Kidney glomerular epithelial cell (primary cell): ENCODE results near the gene HNRNPC.
"Not testable (repeated sequence)": the region's sequence is repeated elsewhere in the genome, so short reads cannot be mapped to it uniquely, and the experiment has no call there.

ENCODE experiments used
- DNase-seq: peaks from one replicate; lab custom pipeline; 2025; lab: John Stamatoyannopoulos, UW

The HNRNPC gene

GRCh38 chr14:21269252-21270046 lies at the start of gene HNRNPC:
TSS of gene HNRNPC (minus strand) at chr14:21269442. CDS start at chr14:21234193, 35,249 bp downstream.
- DNase-seq: peak; percentile 100

GRCh38 chr14:21317398-21317797 lies 48.2 kb upstream of the HNRNPC start:
- no peak for DNase-seq

GRCh38 chr14:21313512-21313911 lies 44.3 kb upstream of the HNRNPC start:
- no peak for DNase-seq

DNA sequence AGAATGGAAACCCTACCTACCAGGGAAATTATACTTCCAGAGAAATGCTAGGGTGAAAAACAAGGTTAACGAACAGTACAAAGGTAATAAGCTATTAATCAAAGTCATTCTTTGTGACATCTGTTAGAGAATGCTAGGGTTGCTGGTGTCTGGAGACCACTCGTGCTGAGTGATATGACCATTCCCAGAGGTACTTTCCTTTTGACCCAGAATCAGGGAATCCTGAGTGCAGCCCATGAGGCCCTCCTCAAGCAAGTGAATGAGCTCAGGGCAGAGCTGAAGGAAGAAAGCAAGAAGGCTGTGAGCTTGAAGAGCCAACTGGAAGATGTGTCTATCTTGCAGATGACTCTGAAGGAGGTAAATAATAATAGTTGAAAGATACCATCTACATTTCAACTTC lies 42.4 kb upstream of the HNRNPC start:
- DNase-seq: no peak

- DNase-seq: no peak
These were observed 40.7 kb upstream of the HNRNPC start for GRCh38 chr14:21309956-21310355.

DNA sequence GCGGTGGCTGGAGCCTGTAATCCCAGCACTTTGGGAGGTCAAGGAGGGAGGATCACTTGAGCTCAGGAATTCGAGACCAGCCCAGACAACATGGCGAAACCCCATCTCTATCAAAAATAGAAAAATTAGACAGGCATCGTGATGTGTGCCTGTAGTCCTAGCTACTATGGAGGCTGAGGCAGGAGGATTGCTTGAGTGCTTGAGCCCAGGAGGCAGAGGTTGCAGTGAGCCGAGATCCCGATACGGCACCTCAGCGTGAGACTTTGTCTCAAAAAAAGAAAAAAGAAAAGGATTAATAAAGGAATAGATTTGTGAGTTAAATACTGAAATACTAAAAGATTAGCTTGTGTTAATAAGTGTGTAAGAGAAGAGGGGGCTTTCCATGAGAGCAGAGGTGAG lies 40.0 kb upstream of the HNRNPC start:
- no peak for DNase-seq

DNA sequence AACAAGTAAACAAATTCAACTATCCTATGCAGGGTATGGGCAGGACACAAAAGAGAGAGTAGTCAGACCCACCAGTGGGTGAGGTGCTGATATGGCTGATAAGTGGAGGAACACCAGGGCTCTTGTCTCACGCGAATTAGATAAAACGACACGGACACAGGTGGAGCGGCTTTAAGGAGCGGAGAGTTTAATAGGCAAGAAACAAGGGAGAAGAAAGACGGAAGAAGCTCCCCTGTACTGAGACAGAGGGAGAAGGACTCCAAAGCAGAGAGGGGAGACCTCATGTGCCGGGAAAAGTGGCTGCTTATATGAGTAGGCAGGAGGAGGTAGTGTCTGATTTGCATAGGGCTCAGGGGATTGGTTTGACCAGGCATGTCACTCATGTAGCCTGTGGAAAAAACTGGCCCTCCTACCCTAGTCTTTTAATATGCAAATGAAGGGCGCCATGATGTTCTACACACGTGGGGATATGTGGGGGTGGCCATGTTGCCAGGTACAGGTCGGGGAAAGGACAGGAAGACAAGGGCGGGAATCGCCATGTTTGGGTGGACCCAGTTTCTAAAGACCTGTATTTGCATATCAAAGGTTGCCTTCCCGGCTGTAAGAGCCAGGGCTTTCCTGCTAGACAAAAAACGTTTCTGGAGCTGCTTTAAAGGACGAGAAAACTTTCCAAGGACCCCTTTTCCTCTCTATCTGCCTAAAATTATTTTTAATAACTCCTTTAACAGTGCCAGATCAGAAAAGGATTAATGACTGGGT lies 39.4 kb upstream of the HNRNPC start:
- DNase-seq: peak; percentile 80

DNA sequence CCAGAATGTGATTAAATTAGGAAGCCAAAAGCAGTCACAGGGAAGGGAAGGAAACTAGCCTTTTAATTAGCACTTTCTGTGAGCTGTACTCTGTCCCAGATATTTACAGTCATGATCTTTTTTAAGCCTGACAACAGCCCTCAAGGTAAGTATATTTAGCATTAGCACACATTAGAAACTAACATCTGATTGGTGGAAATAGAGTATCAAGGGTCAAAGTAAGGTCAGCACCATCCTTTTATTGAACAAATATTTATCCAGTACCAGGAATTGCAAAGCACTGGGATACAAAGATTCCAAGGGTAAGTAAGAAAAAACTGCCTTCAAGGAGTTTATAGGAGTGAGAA lies 38.9 kb upstream of the HNRNPC start:
- no peak for DNase-seq

GRCh38 chr14:21307637-21308036 lies 38.4 kb upstream of the HNRNPC start:
- DNase-seq: no peak

DNA sequence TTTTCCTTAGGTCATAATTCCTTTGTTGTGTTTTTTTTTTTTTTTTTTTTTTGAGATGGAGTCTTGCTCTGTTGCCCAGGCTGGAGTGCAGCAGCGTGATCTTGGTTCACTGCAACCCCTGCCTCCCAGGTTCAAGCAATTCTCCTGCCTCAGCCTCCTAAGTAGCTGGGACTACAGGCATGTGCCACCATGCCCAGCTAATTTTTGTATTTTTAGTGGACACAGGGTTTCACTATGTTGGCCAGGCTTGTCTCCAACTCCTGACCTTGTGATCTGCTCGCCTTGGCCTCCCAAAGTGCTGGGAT lies 33.5 kb upstream of the HNRNPC start:
- not testable (repeated sequence) for DNase-seq

DNA sequence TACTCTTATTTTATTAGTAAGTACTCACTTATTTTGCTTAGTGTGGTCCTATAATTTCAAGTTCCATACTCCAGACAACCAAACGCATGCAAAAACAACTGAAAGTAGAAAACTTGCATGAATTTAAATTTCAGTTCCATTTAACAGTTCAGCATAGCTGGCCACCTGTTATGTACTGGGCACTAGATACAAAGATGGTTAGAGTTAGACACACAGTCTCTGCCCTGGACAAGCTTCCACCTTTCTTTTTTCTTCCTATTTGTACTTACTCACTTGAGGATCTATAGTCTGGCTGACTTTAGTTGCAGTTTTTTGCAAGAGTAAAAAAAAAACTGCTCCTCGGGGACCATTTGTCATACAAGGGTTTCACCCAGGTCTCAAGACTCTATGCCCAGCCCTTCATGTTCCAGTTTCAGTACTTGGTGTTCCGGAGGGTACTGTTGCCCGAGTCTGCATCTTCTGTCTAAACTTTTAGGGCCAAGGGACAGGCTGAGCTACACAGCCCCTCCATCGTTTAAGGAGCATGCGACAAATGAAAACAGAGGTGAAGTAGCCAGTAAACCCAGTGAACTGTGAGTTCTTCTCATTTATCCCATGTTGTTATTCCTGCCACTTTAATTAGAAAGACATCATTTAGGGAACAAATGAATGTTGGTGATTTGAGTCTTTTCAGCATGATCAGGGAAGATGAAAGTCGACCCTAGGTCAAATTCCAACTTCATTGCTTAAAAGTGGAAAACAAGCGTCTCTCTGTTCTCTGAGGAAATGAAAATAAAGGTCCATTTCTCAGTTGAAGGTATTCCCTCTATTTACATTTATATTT lies 33.0 kb upstream of the HNRNPC start:
- no peak for DNase-seq

- DNase-seq: no peak
These were observed 31.6 kb upstream of the HNRNPC start for GRCh38 chr14:21300892-21301291.

DNA sequence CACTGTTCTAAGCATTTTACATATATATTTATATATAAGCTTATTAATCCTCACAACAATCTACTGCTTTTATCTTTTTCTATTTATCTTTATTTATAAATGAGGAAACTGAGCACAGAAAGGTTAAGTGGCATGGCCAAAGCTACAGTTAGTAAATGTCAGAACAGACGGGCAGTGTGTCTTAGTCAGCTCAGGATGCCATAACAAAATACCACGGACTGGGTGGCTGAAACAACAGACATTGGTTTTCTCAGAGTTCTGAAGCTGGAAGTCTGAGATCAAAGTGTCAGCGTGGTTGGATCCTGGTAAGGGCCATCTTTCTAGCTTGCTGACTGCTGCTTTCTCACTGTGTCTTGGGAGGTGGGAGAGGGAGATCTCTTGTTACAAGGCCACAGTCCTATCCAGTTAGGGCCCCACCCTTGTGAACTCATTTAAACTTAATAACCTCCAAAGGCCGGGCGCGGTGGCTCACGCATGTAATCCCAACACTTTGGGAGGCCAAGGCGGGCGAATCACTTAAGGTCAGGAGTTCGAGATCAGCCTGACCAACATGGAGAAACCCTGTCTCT lies 30.4 kb upstream of the HNRNPC start:
- no peak for DNase-seq

- no peak for DNase-seq
These were observed 29.1 kb upstream of the HNRNPC start for GRCh38 chr14:21298358-21298757.

GRCh38 chr14:21294026-21294425 lies 24.8 kb upstream of the HNRNPC start:
- not testable (repeated sequence) for DNase-seq

DNA sequence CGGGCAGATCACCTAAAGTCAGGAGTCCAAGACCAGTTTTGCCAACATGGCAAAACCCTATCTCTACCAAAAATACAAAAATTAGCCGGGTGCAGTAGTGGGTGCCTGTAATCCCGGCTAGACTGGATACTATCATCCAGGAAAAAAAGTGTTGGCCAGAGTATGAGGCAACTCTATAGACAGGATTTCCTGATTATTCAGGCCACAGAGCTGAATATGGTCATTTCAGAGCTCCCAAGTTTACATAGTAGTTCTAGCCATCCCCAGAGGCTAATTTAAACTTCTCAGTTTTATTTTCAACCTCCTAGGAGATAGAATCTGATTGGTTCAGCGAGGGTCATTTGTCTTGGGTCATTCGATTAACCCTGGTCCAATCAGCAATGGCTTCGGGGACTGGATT lies 17.9 kb upstream of the HNRNPC start:
- DNase-seq: no peak

DNA sequence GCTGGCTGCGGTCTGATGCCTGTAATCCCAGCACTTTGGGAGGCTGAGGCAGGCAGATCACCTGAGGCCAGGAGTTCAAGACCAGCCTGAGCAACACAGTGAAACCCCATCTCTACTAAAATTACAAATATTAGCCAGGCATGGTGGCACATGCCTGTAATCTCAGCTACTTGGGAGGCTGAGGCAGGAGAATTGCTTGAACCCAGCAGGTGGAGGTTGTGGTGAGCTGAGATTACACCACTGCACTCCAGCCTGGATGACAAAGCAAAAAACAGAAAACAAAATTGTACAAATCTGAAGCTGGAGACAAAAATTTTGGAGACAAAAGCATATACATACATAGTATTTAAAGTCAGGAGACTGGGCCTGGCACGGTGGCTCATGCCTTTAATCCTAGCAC lies 17.3 kb upstream of the HNRNPC start:
- not testable (repeated sequence) for DNase-seq

GRCh38 chr14:21281917-21282316 lies 12.7 kb upstream of the HNRNPC start:
- not testable (repeated sequence) for DNase-seq

DNA sequence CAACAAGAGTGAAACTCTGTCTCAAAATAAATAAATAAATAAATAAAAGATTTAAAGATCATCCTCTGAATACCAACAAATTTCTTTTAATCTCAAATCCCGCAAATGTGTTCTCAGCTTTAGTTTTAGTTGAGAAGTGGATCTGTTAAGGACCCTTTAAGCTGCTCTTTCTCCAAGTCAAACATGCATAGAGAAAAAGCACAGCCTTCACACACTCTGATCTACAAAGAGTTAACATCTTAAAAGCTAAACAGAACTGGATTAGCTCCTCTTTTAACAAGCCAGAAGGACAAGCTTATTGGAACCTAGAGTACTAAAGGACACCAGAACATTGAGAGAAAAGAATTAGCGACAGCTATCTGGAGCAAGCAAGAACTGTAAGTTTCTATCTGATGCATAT lies 10.5 kb upstream of the HNRNPC start, which contains the start of gene RPGRIP1:
RPGRIP1 (plus strand) TSS at position 301 of the 400 bp plus-strand sequence. CDS start 7,894 bp downstream, outside the sequence.
- no peak for DNase-seq

GRCh38 chr14:21278632-21279031 lies 9.4 kb upstream of the HNRNPC start:
- no peak for DNase-seq

DNA sequence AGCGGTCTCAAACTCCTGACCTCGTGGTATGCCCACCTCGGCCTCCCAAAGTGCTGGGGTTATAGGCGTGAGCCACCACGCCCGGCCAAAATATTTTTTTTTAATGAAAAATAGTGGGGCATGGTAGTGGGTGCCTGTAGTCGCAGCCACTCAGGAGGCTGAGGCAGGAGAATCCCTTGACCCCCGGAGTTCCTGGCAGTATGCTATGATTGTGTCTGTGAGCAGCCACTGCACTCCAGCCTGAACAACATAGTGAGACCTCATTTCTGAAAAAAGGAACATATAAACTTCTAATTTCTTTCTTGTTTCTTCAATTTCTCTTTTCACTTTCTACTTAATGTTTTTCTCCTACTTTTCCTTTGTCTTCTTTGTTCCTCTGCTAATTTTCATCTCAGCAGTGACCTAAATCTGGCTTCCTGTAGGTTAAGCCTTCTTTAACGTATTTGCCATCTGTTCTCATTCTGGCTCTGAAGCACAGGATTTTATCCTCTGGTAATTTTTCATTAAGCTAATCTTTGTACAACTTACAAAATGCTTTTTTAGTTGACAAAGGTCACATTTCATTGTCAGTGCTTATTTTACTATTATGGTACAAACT lies 6.1 kb upstream of the HNRNPC start:
- DNase-seq: no peak

DNA sequence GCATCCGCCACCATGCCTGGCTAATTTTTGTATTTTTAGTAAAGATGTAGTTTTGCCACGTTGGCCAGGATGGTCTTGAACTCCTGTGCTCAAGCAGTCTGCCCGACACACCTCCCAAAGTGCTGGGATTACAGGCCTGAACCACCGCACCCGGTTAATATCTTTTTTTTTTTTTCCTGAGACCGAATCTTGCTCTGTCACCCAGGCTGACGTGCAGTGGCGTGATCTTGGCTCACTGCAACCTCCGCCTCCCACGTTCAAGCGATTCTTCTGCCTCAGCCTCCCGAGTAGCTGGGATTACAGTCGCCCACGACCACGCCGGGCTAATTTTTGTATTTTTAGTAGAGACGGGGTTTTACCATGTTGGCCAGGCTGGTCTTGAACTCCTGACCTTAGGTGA lies 3.4 kb upstream of the HNRNPC start:
- not testable (repeated sequence) for DNase-seq
